NCI-H2196 (cell line): ENCODE measurements around the gene DCUN1D2.
A peak's percentile ranks its signal among the peaks of the same experiment; 100 is the strongest.

ENCODE experiments used
- DNase-seq: peaks from one replicate; lab custom pipeline; 2025; ENCODE audit not compliant: unreplicated experiment; lab: John Stamatoyannopoulos, UW

DCUN1D2 gene

DNA sequence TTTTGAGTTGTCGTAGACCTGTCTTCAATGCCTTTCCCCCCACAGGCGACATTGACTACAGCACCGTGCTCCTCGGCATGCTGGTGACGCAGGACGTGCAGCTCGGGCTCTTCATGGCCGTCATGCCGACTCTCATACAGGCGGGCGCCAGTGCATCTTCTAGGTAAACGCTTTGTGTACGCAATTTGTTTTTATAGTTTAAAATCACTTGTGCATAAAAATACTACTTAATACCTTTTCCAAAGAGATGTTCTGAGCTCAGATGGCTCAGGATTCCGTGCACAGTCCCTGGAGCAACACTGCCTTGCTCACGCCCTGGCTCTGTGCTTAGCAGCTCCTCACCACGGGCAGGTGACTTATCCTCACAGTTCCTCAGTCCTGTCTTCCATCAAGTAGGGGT is 30.1 kb upstream of the DCUN1D2 start:
- no peak for DNase-seq

DNA sequence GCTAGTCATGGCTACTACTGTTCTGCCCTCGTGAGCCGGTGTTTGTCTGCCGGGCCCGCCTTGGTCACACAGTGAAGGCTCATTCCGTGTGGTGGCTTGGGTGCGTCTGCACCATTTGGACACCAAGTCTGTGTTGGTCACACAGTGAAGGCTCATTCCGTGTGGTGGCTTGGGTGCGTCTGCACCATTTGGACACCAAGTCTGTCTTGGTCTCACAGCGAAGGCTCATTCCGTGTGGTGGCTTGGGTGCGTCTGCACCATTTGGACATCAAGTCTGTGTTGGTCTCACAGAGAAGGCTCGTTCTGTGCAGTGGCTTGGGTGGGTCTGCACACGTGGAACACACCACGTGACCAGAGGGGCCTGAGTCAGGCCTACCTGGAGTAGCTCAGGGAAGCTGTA is 29.0 kb upstream of the DCUN1D2 start:
- no peak for DNase-seq

DNA sequence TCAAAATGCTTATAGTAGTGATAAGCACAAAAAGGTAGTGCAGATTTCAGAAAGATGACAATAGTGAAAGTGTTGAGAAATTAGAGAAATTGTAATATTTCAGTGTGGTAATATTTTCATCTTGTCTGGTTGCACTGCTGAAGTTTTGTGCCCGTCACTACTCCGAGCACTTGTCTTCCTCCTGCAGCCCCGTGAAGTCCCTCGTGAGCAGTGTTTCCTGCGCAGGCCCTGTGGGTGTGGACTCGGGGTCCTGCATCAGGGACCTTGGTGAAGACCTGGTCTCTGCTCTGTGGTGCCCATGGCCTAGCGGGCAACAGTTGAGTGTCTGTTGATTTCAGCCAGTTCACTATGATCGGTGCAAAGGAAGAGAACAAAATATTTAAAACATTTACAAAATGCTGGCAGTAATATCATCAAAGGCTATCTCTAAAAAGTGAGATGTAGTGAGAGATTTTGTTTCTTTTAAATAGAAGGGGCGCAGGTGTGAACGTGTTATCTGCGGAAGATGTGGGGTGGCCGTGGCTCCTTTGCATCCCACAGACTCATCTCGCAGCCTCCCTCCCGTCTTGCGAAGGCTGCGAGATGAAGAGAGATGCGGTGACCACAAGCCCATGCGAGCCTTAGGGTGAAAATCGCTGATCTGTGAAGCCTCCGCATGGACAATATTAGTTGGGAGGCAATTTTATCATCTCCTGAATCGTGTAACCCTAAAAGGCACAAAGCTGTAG is 27.7 kb upstream of the DCUN1D2 start:
- no peak for DNase-seq

- DNase-seq = no peak
These were observed 24.3 kb upstream of the DCUN1D2 start for GRCh38 chr13:113514847-113515246.

DNA sequence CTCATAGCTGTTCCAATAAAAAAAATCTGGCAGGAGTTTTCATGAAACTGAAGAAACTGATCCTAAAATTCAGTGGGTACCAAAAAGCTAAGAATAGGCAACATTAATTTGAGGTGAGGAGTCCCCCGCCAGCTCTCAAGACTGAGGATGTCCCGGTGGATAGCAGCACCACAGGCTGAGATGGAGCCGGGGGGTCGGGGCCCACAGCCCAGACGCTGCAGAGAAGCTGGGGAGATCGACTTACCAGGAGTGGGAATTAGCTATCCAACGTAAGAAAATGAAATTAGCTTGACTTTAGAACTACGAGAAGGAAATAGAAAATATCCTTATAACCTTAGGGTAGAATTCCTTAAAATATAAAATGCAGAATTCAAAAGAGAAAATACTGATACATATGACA is 23.2 kb upstream of the DCUN1D2 start:
- DNase-seq = no peak

DNA sequence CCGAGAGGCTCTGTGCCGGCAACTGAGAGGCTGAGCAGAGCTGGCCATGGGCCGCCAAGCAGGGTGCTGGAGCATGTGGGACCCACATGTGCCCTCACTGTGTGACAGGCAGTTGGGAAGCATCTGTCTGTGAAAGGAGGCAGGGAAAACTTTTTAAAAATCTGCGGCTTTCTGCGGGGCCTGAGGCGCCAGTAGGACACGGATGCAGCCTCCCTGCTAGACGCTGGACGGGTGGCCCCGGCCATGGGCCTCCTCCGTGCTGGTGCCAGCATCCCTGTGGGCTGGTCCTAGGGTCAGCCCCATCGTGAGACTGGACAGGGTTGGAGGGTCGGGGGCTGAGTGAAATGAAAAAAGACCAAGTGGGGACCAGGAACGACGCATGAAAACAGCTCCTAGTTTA is 20.9 kb upstream of the DCUN1D2 start:
- DNase-seq = no peak

- no peak for DNase-seq
These were observed 20.4 kb upstream of the DCUN1D2 start for GRCh38 chr13:113510871-113511270.

- no peak for DNase-seq
These were observed 19.5 kb upstream of the DCUN1D2 start for GRCh38 chr13:113509989-113510388.

GRCh38 chr13:113508521-113509254 is 18.2 kb upstream of the DCUN1D2 start:
- no peak for DNase-seq

DNA sequence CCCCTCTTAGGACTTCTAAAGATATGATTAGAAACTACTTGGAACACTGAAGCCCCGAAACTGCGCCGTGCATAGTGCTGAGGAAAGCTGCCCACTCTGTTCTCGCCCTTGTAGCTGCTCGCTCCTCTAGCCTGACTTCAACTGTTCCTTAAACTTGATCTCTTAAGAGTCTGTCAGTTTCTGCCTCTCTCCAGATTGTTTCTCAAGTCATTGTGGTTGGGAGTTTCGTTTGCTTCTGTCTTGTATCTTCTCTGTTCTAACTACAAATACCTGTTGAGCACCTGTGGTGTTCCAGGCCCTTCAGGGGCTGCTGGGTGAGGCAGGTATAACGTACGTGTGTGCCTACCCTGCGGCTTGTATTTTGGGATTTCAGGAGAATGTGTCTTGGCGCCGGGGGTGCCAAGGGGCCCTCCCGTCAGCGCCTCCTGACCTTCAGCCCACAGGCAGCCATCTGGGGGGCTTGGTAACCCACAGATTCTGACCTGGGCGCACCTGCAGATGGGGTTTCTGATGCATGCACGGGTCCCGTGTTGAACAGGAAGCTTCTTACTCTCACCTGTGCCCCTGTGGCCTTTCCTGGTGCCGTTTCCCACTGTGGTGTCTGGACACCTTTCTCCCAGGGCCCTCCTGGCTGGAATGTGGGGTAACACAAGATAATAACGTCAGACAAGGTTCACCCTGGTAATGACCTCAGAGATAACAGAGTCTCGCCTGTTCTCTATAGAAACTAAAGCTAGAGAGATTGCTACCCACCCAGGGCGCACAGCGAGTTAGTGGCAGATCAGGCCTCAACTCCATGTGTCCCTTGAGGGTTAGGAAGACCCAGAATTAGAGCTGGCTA is 17.2 kb upstream of the DCUN1D2 start:
- no peak for DNase-seq

GRCh38 chr13:113506871-113507388 is 16.4 kb upstream of the DCUN1D2 start:
- no peak for DNase-seq

- DNase-seq = no peak
These were observed 15.6 kb upstream of the DCUN1D2 start for GRCh38 chr13:113506025-113506685.

- DNase-seq = no peak
These were observed 12.2 kb upstream of the DCUN1D2 start for GRCh38 chr13:113502686-113503085.

DNA sequence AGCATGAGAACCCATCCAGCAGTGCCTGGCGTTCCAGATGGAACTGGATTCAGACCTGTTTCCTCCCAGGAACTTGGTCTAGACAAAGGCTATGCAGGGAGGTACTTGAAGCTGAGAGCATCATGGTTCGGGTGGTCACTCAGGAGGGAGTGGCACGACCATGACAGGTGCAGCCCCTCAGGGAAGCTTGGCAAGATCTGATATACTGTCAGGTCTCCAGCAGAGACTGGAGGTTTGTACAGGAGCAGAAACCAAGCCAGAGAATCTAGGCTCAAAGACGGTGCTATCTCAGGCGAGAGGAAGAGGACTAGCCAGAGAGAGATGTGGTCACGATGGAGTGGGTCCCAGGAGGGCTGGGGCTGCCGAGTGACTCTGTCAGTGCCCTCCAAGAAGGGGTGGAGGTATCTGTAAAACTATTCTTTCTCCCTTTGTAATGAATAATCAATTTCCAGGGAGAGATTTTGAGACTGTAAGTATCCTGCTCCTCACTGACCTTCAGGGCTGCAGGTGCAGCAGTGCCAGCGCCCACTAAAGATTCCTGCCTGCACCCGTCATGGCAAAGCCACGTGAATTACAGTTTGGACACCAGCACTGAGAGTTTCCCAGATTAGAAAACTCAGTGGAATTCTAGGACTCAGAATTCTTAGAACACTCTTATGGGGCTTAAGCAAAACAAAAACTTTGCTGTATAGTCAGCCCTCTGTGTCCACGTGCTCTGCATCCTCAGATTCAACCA is 10.2 kb upstream of the DCUN1D2 start:
- no peak for DNase-seq

DNA sequence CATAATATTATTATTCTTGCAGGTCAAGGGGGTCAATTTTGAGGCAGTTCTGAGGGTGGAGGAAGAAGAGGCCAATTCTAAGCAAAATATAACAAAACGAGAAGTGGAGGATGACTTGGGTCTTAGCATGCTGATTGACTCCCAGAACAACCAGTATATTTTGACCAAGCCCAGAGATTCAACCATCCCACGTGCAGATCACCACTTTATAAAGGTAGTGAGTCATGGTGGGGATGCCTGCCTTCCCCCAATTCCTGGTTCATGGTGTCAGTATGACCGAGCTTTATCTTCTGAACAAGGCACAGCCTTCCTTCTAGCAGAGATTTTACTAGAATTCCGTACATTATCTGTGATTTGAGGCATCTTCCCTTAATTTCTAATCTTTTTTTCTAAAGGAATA is 9.4 kb upstream of the DCUN1D2 start:
- no peak for DNase-seq

DNA sequence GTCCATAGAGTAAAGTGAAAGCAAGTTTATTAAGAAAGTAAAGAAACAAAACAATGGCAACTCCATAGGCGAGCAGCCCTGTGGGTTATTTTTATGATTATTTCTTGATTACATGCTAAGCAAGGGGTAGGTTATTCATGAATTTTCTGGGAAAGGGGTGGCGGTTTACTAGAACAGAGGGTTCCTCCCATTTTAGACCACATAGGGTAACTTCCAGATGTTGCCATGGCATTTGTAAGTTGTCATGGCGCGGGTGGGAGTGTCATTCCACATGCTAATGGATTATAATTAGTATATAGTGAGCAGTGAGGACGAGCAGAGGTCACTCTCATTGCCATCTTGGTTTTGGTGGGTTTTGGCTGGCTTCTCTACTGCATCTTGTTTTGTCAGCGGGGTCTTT is 8.4 kb upstream of the DCUN1D2 start:
- DNase-seq = no peak

DNA sequence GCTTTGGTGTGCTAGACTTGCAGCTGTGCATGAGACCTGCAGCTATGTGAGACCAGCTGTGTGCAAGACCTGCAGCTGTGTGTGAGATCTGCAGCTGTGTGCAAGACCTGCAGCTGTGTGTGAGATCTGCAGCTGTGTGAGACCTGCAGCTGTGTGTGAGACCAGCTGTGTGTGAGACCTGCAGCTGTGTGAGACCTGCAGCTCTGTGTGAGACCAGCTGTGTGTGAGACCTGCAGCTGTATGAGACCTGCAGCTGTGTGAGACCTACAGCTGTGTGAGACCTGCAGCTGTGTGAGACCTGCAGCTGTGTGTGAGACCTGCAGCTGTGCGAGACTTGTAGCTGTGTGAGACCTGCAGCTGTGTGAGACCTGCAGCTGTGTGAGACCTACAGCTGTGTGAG is 6.7 kb upstream of the DCUN1D2 start:
- no peak for DNase-seq

GRCh38 chr13:113495494-113496210 is 5.1 kb upstream of the DCUN1D2 start:
- DNase-seq = no peak

- DNase-seq = peak; percentile 8
These were observed 2.9 kb upstream of the DCUN1D2 start for GRCh38 chr13:113493315-113493951.
